ENCODE measurements around the gene KANK4. TPM values are rescaled to one million over a fixed set of nuclear protein-coding genes. Genes with fewer than 3 reads are reported as not detected.

The KANK4 gene
- polyA plus RNA-seq, 1 donor (not counting 4 experiments of a cell fraction or from before 2014, with no cell fraction given), result 0.92 TPM

DNA sequence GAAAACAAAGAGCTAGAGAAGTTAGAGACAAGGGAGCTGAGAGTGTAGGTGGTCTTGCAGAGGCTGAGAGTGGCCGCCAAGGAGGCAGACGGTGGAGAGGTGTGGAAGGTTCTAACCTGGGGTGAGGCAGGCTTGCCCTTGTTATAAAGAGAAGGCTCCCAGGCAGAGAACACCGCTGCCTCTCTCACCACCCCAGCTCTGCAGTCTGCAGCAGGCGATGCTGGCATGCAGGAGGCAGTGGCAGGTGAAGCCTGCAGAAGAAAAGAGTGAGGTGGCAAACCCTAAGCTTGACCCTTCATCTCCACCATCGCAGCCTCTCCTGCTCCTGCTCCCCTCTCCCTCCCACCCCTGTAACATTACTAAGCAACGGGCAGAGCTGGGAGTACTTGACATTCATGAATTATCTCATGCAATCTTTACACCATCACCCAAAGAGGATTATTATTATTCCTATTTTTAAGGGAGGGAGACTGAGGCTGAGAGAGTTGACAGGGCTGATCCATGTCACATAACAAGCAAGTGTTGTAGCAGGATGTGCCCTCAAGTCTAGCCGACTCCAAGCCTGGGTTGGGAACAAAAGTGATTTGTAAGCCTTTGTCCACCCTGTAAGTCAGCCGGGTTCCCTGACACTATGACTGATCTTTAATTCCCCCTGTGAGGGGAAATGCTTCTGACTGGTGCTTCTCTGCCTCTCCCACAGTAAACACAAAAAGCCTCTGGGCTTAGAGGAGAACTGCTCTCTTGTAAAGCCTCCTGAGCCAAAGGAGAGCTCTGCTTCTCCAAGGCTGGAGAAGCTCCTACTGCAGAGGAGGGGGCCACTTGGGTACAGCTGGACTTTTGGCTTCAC is 36.1 kb downstream of the KANK4 start:
- dilution Hi-C loops (cut with MboI; ENCODE audit: extremely low pct_ligation_motif_present, low sequenced_read_pairs), result no loop called here
- Histone ChIP-seq H3K9ac (ENCODE audit: control insufficient read depth, extremely low read depth, insufficient read depth, low read length) (no peak overlapping the region), H2AFZ (ENCODE audit: control insufficient read depth, low read length) (no peak overlapping the region), H4K20me1 (ENCODE audit: control insufficient read depth, extremely low read depth, insufficient read depth, low read length) (no peaks in the 10 kb centered on the region), H3K4me2 (ENCODE audit: control insufficient read depth, extremely low read depth, insufficient read depth, low read depth, low read length) (no peak overlapping the region), H3K27me3 (ENCODE audit: control insufficient read depth, extremely low read depth, insufficient read depth, low read length) (no peaks in the 10 kb centered on the region), H3K9me3 (ENCODE audit: control insufficient read depth, low read depth, low read length) (peaks cover 2% of the 10 kb centered on the region), H3K36me3 (ENCODE audit: control insufficient read depth in 2 of 2, extremely low read depth in 1 of 2, insufficient read depth in 2 of 2, low read length in 2 of 2) (no peaks in the 10 kb centered on the region), H3K4me3 (ENCODE audit: control insufficient read depth in 2 of 3, extremely low read depth in 1 of 3, insufficient read depth in 2 of 3, low read depth in 1 of 3, low read length in 3 of 3) (no peak overlapping the region), H3K27ac (ENCODE audit: control insufficient read depth, insufficient read depth, low read length) (no peak overlapping the region), H3K79me2 (ENCODE audit: control insufficient read depth, insufficient read depth, low read length) (no peaks in the 10 kb centered on the region), H3K4me1 (ENCODE audit: control insufficient read depth, extremely low read depth, insufficient read depth, low read length) (peaks cover 12% of the 10 kb centered on the region), H3K9me1 (ENCODE audit: control insufficient read depth, extremely low read depth, insufficient read depth, low read length) (no peaks in the 10 kb centered on the region)
- no peak for DNase-seq (ENCODE audit: low read depth, low spot score)
- TF ChIP-seq, protein P1, sequence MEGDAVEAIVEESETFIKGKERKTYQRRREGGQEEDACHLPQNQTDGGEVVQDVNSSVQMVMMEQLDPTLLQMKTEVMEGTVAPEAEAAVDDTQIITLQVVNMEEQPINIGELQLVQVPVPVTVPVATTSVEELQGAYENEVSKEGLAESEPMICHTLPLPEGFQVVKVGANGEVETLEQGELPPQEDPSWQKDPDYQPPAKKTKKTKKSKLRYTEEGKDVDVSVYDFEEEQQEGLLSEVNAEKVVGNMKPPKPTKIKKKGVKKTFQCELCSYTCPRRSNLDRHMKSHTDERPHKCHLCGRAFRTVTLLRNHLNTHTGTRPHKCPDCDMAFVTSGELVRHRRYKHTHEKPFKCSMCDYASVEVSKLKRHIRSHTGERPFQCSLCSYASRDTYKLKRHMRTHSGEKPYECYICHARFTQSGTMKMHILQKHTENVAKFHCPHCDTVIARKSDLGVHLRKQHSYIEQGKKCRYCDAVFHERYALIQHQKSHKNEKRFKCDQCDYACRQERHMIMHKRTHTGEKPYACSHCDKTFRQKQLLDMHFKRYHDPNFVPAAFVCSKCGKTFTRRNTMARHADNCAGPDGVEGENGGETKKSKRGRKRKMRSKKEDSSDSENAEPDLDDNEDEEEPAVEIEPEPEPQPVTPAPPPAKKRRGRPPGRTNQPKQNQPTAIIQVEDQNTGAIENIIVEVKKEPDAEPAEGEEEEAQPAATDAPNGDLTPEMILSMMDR (optimal IDR thresholded peaks at IDR 0.05 in 1 of 3, IDR thresholded peaks at IDR 0.05 in 1 of 3, conservative IDR thresholded peaks at IDR 0.05 in 1 of 3; ENCODE audit: extremely low read depth in 1 of 3, insufficient read depth in 2 of 3, low read length in 3 of 3), result no peak
- no peak for TF ChIP-seq EZH2 (IDR thresholded peaks at IDR 0.05; ENCODE audit: low read length)
- FAIRE-seq, result no peak

DNA sequence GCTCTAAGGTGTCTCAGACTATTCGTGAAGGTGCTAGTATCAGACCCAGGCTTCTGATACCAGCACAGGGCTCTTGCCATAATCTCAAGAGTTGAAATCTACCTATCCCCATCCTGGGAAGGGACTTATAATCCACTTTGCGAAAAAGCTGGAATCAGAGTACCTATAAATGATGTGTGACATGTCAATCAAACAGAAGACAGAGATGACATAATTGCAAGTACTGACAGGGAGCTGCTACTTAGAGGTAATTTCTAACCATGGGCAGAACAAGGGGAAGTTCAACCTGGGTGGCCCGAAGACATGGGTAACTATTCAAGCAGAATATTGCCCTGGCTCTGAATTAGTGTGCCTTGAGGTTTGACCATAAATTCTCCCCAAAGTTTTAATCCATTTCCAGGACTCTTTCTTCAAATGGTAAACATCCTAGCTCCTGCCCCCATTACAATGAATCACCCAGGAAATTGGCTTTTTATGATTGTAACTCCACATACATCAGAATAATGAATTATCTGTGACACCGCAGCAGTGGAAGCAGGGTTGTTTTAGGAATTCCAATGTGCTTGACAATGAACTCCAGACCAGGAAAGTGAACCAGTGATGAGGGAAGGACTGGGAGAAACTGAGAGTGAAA is 37.2 kb downstream of the KANK4 start:
- H3K27ac ChIP-seq (ENCODE audit: control insufficient read depth, insufficient read depth, low read length), result no peak overlapping the region
- peaks cover 9% of the 10 kb centered on the region for H3K4me1 ChIP-seq (ENCODE audit: control insufficient read depth, extremely low read depth, insufficient read depth, low read length)
- dilution Hi-C loops (cut with MboI; ENCODE audit: extremely low pct_ligation_motif_present, low sequenced_read_pairs), result no loop called here
- DNase-seq (ENCODE audit: low read depth, low spot score), result no peak
- no peaks in the 10 kb centered on the region for H3K36me3 ChIP-seq (ENCODE audit: control insufficient read depth in 2 of 2, extremely low read depth in 1 of 2, insufficient read depth in 2 of 2, low read length in 2 of 2)
- no peaks in the 10 kb centered on the region for H3K27me3 ChIP-seq (ENCODE audit: control insufficient read depth, extremely low read depth, insufficient read depth, low read length)
- no peaks in the 10 kb centered on the region for H4K20me1 ChIP-seq (ENCODE audit: control insufficient read depth, extremely low read depth, insufficient read depth, low read length)
- no peaks in the 10 kb centered on the region for H3K79me2 ChIP-seq (ENCODE audit: control insufficient read depth, insufficient read depth, low read length)
- H3K4me2 ChIP-seq (ENCODE audit: control insufficient read depth, extremely low read depth, insufficient read depth, low read depth, low read length), result no peak overlapping the region
- H3K9me3 ChIP-seq (ENCODE audit: control insufficient read depth, low read depth, low read length), result peaks cover 2% of the 10 kb centered on the region
- no peak overlapping the region for H3K9ac ChIP-seq (ENCODE audit: control insufficient read depth, extremely low read depth, insufficient read depth, low read length)
- TF ChIP-seq, protein P1 (optimal IDR thresholded peaks at IDR 0.05 in 1 of 3, IDR thresholded peaks at IDR 0.05 in 1 of 3, conservative IDR thresholded peaks at IDR 0.05 in 1 of 3; ENCODE audit: extremely low read depth in 1 of 3, insufficient read depth in 2 of 3, low read length in 3 of 3), result no peak
- TF ChIP-seq EZH2 (IDR thresholded peaks at IDR 0.05; ENCODE audit: low read length), result no peak
- no peaks in the 10 kb centered on the region for H3K9me1 ChIP-seq (ENCODE audit: control insufficient read depth, extremely low read depth, insufficient read depth, low read length)
- H2AFZ ChIP-seq (ENCODE audit: control insufficient read depth, low read length), result no peak overlapping the region
- H3K4me3 ChIP-seq (ENCODE audit: control insufficient read depth in 2 of 3, extremely low read depth in 1 of 3, insufficient read depth in 2 of 3, low read depth in 1 of 3, low read length in 3 of 3), result no peak overlapping the region
- FAIRE-seq, result no peak

Measured in keratinocyte (primary cell).